Eye (tissue), 1 donor: ENCODE measurements around the gene TIAM1.
"Not testable (repeated sequence)": the region's sequence is repeated elsewhere in the genome, so short reads cannot be mapped to it uniquely, and the experiment has no call there.

Source experiments
- DNase-seq: peaks from one replicate; pipeline ENCODE4 v3.0.0-alpha.2; 2015

TIAM1 gene

GRCh38 chr21:31243611-31244010 lies 100.5 kb downstream of the TIAM1 start:
- DNase-seq: no peak

DNA sequence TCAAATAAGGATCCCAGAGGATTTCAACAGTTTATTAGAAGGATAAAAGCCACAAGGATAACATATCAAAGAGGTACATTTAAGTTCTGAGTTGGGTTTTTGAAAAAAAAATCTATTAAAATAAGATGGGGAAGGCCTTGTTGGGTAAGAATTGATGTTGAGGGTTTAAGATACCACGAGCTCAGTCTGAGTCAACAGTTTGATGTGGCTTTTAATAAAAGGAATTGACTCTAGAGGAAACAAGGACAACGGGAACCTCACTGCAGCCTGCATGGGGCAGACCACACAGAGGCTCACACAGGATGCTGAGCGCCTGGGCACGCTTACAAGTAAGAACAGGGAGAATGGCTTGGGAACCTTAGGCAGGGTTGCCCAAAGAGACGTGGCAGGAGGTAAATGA lies 107.5 kb downstream of the TIAM1 start:
- no peak for DNase-seq

GRCh38 chr21:31235671-31236450 lies 108.2 kb downstream of the TIAM1 start:
- no peak for DNase-seq

- no peak for DNase-seq
Observed at GRCh38 chr21:31234936-31235335, 109.1 kb downstream of the TIAM1 start.

DNA sequence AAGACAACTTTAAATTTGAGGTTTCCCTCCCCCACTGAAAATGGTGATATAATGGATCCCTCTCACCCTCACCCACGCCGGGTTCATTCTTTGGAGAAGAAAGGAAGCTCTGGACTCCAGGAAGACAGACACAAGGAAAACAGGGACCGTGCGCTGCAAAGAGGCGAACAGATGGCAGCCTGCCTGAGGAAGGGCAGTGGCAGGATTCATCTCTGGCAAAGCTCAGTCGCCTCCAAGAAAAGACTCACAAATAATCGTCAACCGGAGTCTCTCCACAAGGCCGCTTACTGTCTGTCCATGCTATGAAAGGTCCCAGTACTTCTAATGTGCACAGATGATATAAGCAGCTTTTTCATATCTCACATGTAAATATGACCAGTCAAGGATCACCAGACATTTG lies 110.3 kb downstream of the TIAM1 start:
- DNase-seq: no peak

- no peak for DNase-seq
Observed at GRCh38 chr21:31232344-31232743, 111.7 kb downstream of the TIAM1 start.

GRCh38 chr21:31230937-31231336 lies 113.1 kb downstream of the TIAM1 start:
- DNase-seq: no peak

DNA sequence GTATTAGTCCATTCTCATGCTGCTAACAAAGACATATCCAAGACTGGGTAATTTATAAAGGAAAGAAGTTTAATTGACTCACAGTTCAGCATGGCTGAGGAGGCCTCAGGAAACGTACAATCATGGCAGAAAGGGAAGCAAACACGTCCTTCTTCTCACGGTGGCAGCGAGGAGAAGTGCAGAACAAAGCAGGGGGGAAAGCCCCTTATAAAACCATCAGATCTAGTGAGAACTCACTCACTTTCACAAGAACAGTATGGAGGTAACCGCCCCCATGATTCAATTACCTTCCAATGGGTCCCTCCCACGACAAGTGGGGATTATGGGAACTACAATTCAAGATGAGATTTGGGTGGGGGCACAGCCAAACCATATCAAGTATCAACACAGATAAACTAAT lies 115.3 kb downstream of the TIAM1 start:
- DNase-seq: not testable (repeated sequence)

DNA sequence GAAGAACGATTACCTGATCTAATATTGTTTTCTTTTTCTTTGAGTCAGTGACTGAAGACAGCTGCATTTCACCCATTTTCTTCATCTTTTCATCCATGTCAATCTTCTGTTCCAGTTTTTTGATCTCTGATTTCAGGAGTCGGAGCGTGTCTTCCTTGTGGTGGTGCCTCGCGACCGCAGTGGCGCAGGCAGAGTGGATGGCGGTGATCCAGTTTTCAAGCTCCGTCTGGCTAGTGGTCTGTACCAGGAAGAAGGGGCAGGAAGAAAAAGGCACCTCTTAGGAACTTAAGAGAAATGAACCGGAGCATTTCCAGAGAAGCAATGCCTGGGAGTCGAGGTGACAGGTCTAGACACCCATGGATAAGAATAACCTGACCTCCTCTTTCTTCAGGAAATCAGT lies 118.3 kb downstream of the TIAM1 start:
- DNase-seq: no peak

DNA sequence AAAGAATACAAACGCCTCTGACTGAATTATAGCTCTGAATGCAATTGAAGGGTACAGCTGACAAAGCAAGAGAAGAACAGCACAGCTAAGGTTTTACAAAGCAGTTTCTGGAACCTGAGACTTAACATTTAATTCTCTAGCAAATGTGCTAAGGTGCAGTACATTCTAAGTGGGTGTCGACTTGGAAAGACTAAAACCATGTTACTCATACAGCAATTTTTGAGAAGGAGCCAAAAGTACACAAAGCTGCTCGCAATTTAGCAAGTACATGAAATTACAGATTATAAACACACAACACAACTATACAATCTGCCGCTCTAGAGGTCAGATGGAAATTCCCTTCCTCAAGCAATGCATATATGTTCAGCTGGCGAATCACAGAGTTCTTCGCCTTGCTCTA lies 121.9 kb downstream of the TIAM1 start:
- DNase-seq: no peak

- no peak for DNase-seq
Observed at GRCh38 chr21:31221043-31221442, 123.0 kb downstream of the TIAM1 start.

DNA sequence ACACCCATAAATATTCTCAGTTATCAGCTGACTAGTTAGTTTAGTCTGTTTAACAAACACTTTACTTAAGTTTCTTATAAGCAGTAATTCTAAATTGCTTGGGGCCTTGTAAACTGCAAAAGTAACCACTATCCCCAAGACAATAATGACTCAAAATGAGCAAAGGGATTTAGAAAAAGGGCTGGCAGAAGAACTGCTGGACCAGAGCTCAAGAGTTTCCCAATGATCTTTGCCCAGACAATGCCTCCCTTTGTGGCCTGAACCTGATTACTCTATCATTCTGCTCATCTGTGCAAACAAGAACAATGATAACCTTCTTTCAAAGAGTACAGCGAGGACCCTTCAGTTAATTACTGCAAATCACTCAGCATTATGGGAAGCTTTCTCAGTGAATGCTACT lies 123.5 kb downstream of the TIAM1 start:
- DNase-seq: peak; percentile 85

DNA sequence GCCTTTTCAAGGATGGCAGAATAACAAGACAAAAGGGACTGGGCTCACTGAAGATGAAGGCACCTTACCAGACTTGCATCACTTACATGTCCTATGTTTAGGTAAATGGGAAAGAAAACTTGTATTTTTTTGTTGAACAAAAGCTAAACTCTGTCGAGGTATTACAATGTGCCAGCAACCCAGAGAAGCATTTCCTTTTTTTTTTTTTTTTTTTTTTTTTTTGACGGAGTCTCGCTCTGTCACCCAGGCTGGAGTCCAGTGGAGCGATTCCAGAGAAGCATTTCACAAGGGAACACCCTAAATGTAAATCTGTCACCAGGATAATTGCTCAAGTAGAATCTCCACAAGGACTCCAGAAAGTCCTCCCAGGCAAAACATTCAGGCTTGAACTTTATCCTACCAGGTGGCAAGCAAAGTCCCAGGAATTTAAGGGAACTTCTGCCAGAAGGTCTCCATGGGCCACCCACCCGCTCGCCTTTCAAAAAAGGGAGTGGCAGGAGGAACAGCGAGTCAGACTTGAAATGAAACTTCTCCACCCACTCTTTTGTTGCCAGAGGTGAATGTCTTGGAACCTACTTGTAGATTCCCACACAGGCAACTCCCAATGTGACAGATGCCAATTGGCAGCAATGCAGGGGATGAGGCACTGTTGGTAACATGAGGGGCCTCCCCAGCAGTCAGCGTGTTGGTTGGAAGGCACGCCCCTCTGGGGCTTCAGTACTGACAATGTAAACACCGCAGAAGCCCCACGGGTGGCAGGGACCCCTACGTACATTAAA lies 125.0 kb downstream of the TIAM1 start:
- peak; percentile 42 for DNase-seq

- no peak for DNase-seq
Observed at GRCh38 chr21:31216206-31216605, 127.9 kb downstream of the TIAM1 start.

GRCh38 chr21:31213787-31214186 lies 130.3 kb downstream of the TIAM1 start:
- DNase-seq: no peak

DNA sequence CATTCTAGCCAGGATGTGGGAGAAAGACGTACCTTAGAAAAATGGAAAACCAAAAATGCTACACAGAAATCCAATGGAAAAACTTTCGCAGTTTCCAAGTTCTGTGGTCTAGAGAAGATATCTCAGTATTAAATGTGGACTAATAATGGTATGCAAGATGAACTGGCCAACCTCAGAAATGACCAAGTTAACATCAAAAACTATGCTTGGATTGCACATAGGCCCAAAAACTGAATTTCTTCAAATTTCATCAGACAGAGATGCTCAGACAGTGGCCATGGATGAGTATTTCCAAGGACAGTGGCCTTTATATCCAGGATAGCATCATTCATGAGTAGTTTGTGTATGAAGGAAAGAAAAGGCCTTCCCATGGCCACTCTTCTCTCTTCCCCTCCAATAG lies 132.2 kb downstream of the TIAM1 start:
- DNase-seq: no peak

GRCh38 chr21:31205412-31205811 lies 138.6 kb downstream of the TIAM1 start:
- DNase-seq: no peak

DNA sequence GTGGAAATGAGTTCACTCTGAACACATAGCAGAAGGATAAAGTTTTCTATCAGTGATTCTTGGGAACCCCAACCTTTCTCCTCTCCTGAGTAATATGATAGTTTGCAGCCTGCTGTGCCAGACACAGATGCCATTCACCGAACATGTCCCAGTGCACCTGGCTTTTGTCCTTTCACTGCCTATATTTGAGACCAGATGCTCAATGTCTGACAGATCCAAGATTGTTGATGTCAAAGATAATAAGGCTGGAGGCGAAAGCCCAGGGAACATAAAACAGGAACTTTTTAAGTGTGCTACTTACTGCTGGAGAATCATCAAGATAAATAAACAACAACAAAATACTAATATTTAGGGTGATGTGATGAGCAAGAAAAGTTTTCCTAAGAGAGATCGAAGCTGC lies 139.3 kb downstream of the TIAM1 start:
- DNase-seq: no peak

- DNase-seq: no peak
Observed at GRCh38 chr21:31203431-31204054, 140.5 kb downstream of the TIAM1 start.

GRCh38 chr21:31201548-31201947 lies 142.5 kb downstream of the TIAM1 start:
- no peak for DNase-seq

GRCh38 chr21:31201144-31201543 lies 142.9 kb downstream of the TIAM1 start:
- DNase-seq: no peak

DNA sequence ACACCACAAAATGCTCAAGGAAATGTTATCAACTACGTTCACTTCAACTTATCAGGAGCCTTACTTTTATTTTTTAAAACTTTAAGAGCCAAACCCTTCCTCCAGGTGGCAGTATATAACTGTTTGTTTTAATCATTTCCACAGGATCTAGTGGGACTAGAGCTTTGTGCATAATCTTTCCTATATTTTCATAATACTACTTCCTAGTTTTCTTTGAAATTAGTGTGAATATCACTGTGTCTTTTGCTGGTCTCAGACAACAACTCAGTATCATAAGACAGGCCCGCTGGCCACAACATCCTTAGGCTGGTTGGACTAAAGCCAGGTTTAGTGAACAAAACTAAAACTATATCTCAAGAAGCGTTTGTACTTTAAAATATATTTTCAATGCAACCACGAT lies 145.5 kb downstream of the TIAM1 start:
- DNase-seq: peak; percentile 88

DNA sequence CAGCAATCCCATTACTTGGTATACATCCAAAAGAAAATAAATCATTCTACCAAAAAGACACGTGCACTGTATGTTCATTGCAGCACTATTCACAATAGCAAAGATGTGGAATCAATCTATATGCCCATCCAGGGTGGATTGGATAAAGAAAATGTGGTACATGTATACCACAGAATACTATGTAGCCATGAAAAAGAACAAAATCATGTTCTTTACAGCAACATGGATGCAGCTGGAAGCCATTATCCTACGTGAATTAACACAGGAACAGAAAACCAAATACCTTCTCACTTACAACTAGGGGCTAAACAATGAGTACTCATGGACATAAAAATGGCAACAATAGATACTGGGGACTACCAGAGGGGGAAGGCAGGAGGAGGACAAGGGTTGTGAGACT lies 147.3 kb downstream of the TIAM1 start:
- DNase-seq: no peak
